HepG2 (cell line): Measurements from ENCODE around the gene SKIDA1. TPM values are rescaled to one million over a fixed set of nuclear protein-coding genes. Genes with fewer than 3 reads are reported as not detected.

Experiments
- AGO1 ChIP-seq: fragments of 200-400 bp; formaldehyde crosslinking; IDR thresholded peaks from 2 replicates; pipeline ENCODE4 v1.6.1; 2017; ENCODE audit warnings: mild to moderate bottlenecking, low read depth, low read length, moderate library complexity; ENCODE audit not compliant: poor library complexity, severe bottlenecking
- CENPX ChIP-seq: sonication (generic); formaldehyde crosslinking; IDR thresholded peaks from 2 replicates; pipeline ENCODE4 v1.9.0; 2021; ENCODE audit warnings: mild to moderate bottlenecking, missing genetic modification reagents, moderate library complexity
- CERS6 ChIP-seq: sonication (generic); formaldehyde crosslinking; IDR thresholded peaks from 2 replicates; pipeline ENCODE4 v1.5.0; 2020; ENCODE audit warnings: missing genetic modification reagents
- FOXJ3 ChIP-seq: sonication (generic); formaldehyde crosslinking; IDR thresholded peaks from 2 replicates; pipeline ENCODE4 v1.4.0; 2020; ENCODE audit warnings: missing genetic modification reagents, mild to moderate bottlenecking, borderline replicate concordance
- GPBP1L1 ChIP-seq: sonication (generic); formaldehyde crosslinking; IDR thresholded peaks from 2 replicates; pipeline ENCODE4 v1.5.0; 2020; ENCODE audit warnings: mild to moderate bottlenecking, missing genetic modification reagents
- GTF2F1 ChIP-seq: fragments of 150-350 bp; IDR thresholded peaks from 2 replicates; pipeline ENCODE4 v1.6.1; 2014; ENCODE audit warnings: low read length
- HMGXB3 ChIP-seq: sonication (generic); formaldehyde crosslinking; IDR thresholded peaks from 2 replicates; pipeline ENCODE4 v1.4.0; 2020; ENCODE audit warnings: missing genetic modification reagents, borderline replicate concordance
- MAX ChIP-seq: IDR thresholded peaks from 2 replicates; pipeline ENCODE4 v1.6.1; 2012; ENCODE audit warnings: inconsistent platforms
- SCMH1 ChIP-seq: sonication (generic); formaldehyde crosslinking; IDR thresholded peaks from 2 replicates; pipeline ENCODE4 v1.9.0; 2021; ENCODE audit warnings: missing genetic modification reagents, mild to moderate bottlenecking, borderline replicate concordance
- SP5 ChIP-seq: IDR thresholded peaks from 2 replicates; pipeline ENCODE4 v1.6.1; 2016; ENCODE audit warnings: low read depth, borderline replicate concordance
- STAT5B ChIP-seq: sonication (generic); formaldehyde crosslinking; IDR thresholded peaks from 2 replicates; pipeline ENCODE4 v1.4.0; 2020; ENCODE audit warnings: missing genetic modification reagents
- TBX2 ChIP-seq: sonication (generic); formaldehyde crosslinking; IDR thresholded peaks from 2 replicates; pipeline ENCODE4 v1.5.0; 2020; ENCODE audit warnings: missing genetic modification reagents, mild to moderate bottlenecking, borderline replicate concordance
- TRIM24 ChIP-seq: sonication (generic); formaldehyde crosslinking; IDR thresholded peaks from 2 replicates; pipeline ENCODE4 v1.8.0; 2022; ENCODE audit warnings: mild to moderate bottlenecking, missing genetic modification reagents
- ZBTB20 ChIP-seq: sonication (generic); formaldehyde crosslinking; IDR thresholded peaks from 2 replicates; pipeline ENCODE4 v1.8.1; 2023; ENCODE audit warnings: missing genetic modification reagents, low read depth, mild to moderate bottlenecking, borderline replicate concordance
- ZFP36 ChIP-seq: fragments of 150-350 bp; IDR thresholded peaks from 2 replicates; pipeline ENCODE4 v1.6.1; 2018; ENCODE audit warnings: borderline replicate concordance, low read length, low read depth; ENCODE audit not compliant: partially characterized antibody
- ZNF556 ChIP-seq: sonication (generic); formaldehyde crosslinking; IDR thresholded peaks from 2 replicates; pipeline ENCODE4 v1.4.0; 2020; ENCODE audit warnings: mild to moderate bottlenecking, missing genetic modification reagents, borderline replicate concordance
- ZNF800 ChIP-seq: sonication (generic); formaldehyde crosslinking; IDR thresholded peaks from 2 replicates; pipeline ENCODE4 v1.4.0; 2020; ENCODE audit warnings: missing genetic modification reagents
- polyA plus RNA-seq, 8 experiments: library from polyadenylated mRNA; depleted of rRNA in 3 of 8; stranded (reverse) in 7 of 8; unstranded in 1 of 8; fragments of >200 nt; fragmentation: Illumina TruSeq in 4 of 8; extraction: Trizol in 4 of 8; gene quantifications; 2 replicates each; pipeline versions ENCODE4 v1.2.1 to v1.2.3, GENCODE V29; 2011 to 2016; ENCODE audit warnings: low read depth in 4 of 8, missing spikeins in 1 of 8, mixed read lengths in 1 of 8; ENCODE audit not compliant: insufficient read depth in 1 of 8
- total RNA-seq, 5 experiments: library from RNA; depleted of rRNA; stranded (reverse); fragments of >200 nt; fragmentation: Illumina TruSeq; extraction: Trizol; gene quantifications; 2 replicates each; pipeline ENCODE4 v1.2.3, GENCODE V29; 2016; ENCODE audit warnings: low read depth in 1 of 5

SKIDA1 gene
- total and polyA plus RNA-seq, 2 of the 13 experiments (the other 11 are each of a cell fraction or from before 2014, with no cell fraction given): 0.73 to 1.5 TPM

- TF ChIP-seq ZBTB20 (CRISPR knock-in tag) (no peak), STAT5B (no peak), SP5 (CRISPR knock-in tag) (peak; percentile 30), CERS6 (no peak), CENPX (CRISPR knock-in tag) (no peak), MAX (no peak), TBX2 (CRISPR knock-in tag) (peak; percentile 97), GTF2F1 (no peak), FOXJ3 (CRISPR knock-in tag) (peak; percentile 57; the same call in 1 of the 2 replicates), ZNF556 (CRISPR knock-in tag) (peak; percentile 93; the same call in 1 of the 2 replicates), AGO1 (peak; percentile 37), HMGXB3 (CRISPR knock-in tag) (no peak; the same call in 1 of the 2 replicates), SCMH1 (no peak), TRIM24 (CRISPR knock-in tag) (peak; percentile 30; the same call in 1 of the 2 replicates), ZNF800 (CRISPR knock-in tag) (peak; percentile 74), ZFP36 (no peak), GPBP1L1 (CRISPR knock-in tag) (no peak)
Observed at GRCh38 chr10:21533467-21534279, 8.2 kb upstream of the SKIDA1 start, which contains the start of gene MLLT10 (continued).
